ENCODE data around the gene TRUB1.
"Not testable (repeated sequence)": the region's sequence is repeated elsewhere in the genome, so short reads cannot be mapped to it uniquely, and the experiment has no call there.

TRUB1 gene

GRCh38 chr10:114923551-114923950, 14.4 kb upstream of the TRUB1 start:
- no peak for FAIRE-seq

GRCh38 chr10:114925587-114926586, 12.1 kb upstream of the TRUB1 start:
- no peak for FAIRE-seq
- peak; percentile 23 for DNase-seq (ENCODE audit: insufficient read length, low spot score)

More at GRCh38 chr10:114923551-114923950, 14.4 kb upstream of the TRUB1 start:
- no peak for DNase-seq (ENCODE audit: insufficient read length, low spot score)

GRCh38 chr10:114928818-114929217, 9.2 kb upstream of the TRUB1 start:
- DNase-seq (ENCODE audit: insufficient read length, low spot score), result no peak
- no peak for FAIRE-seq

- FAIRE-seq (no peak), DNase-seq (ENCODE audit: insufficient read length, low spot score) (no peak)
Observed at GRCh38 chr10:114930320-114930719, 7.7 kb upstream of the TRUB1 start.

- no peak for DNase-seq (ENCODE audit: insufficient read length, low spot score)
- no peak for FAIRE-seq
Observed at GRCh38 chr10:114931072-114931679, 6.8 kb upstream of the TRUB1 start.

GRCh38 chr10:114932225-114932624, 5.8 kb upstream of the TRUB1 start:
- DNase-seq (ENCODE audit: insufficient read length, low spot score) (no peak), FAIRE-seq (no peak)

- FAIRE-seq (no peak), DNase-seq (ENCODE audit: insufficient read length, low spot score) (no peak)
Observed at GRCh38 chr10:114932945-114933344, 5.0 kb upstream of the TRUB1 start.

- DNase-seq (ENCODE audit: insufficient read length, low spot score) (no peak), FAIRE-seq (no peak)
Observed at GRCh38 chr10:114933588-114933987, 4.4 kb upstream of the TRUB1 start.

GRCh38 chr10:114933995-114934394, 4.0 kb upstream of the TRUB1 start:
- not testable (repeated sequence) for DNase-seq (ENCODE audit: insufficient read length, low spot score); FAIRE-seq

- DNase-seq (ENCODE audit: insufficient read length, low spot score), result no peak
- FAIRE-seq, result no peak
Observed at GRCh38 chr10:114938856-114939193, 830 bp downstream of the TRUB1 start.

- FAIRE-seq (no peak), DNase-seq (ENCODE audit: insufficient read length, low spot score) (no peak)
Observed at GRCh38 chr10:114940735-114941134, 2.7 kb downstream of the TRUB1 start.

GRCh38 chr10:114943000-114943399, 5.0 kb downstream of the TRUB1 start:
- no peak for FAIRE-seq

GRCh38 chr10:114953047-114953446, 15.1 kb downstream of the TRUB1 start:
- DNase-seq (ENCODE audit: insufficient read length, low spot score) (no peak), FAIRE-seq (no peak)

More at GRCh38 chr10:114943000-114943399, 5.0 kb downstream of the TRUB1 start:
- DNase-seq (ENCODE audit: insufficient read length, low spot score), result no peak

GRCh38 chr10:114955984-114956383, 18.0 kb downstream of the TRUB1 start:
- FAIRE-seq, result no peak
- DNase-seq (ENCODE audit: insufficient read length, low spot score), result no peak

- no peak for DNase-seq (ENCODE audit: insufficient read length, low spot score)
- no peak for FAIRE-seq
Observed at GRCh38 chr10:114956466-114956865, 18.5 kb downstream of the TRUB1 start.

- no peak for DNase-seq (ENCODE audit: insufficient read length, low spot score)
- no peak for FAIRE-seq
Observed at GRCh38 chr10:114957122-114957521, 19.1 kb downstream of the TRUB1 start.

- DNase-seq (ENCODE audit: insufficient read length, low spot score) (no peak), FAIRE-seq (no peak)
Observed at GRCh38 chr10:114957673-114958072, 19.7 kb downstream of the TRUB1 start.

GRCh38 chr10:114962441-114962840, 24.4 kb downstream of the TRUB1 start:
- no peak for FAIRE-seq

GRCh38 chr10:114963908-114964307, 25.9 kb downstream of the TRUB1 start:
- FAIRE-seq (no peak), DNase-seq (ENCODE audit: insufficient read length, low spot score) (no peak)

More at GRCh38 chr10:114962441-114962840, 24.4 kb downstream of the TRUB1 start:
- no peak for DNase-seq (ENCODE audit: insufficient read length, low spot score)

GRCh38 chr10:114967071-114967470, 29.1 kb downstream of the TRUB1 start:
- DNase-seq (ENCODE audit: insufficient read length, low spot score), result no peak
- FAIRE-seq, result no peak

GRCh38 chr10:114970515-114970914, 32.5 kb downstream of the TRUB1 start:
- no peak for DNase-seq (ENCODE audit: insufficient read length, low spot score)
- FAIRE-seq, result no peak

- no peak for FAIRE-seq
- DNase-seq (ENCODE audit: insufficient read length, low spot score), result no peak
Observed at GRCh38 chr10:114973306-114973705, 35.3 kb downstream of the TRUB1 start.
